PC-3 (cell line): ENCODE data around the gene DNAJC5.

Source experiments
- EZH2 ChIP-seq: fragments of 300-600 bp; sonication (generic); IDR thresholded peaks from one replicate; pipeline ENCODE4 v1.6.1; 2017; ENCODE audit warnings: antibody characterized with exemption, mild to moderate bottlenecking, low read length; ENCODE audit not compliant: unreplicated experiment
- EZH2phosphoT487 ChIP-seq: fragments of 300-600 bp; sonication (generic); IDR thresholded peaks from 2 replicates; pipeline ENCODE4 v1.6.1; 2018; ENCODE audit warnings: mild to moderate bottlenecking, antibody characterized with exemption, low read length, borderline replicate concordance
- TF ChIP-seq, protein P1 (sequence below): fragments of 300-600 bp; sonication (generic); conservative IDR thresholded peaks from 2 replicates; pipeline ENCODE4 v1.5.1; 2017; ENCODE audit warnings: antibody characterized with exemption, low read depth, mild to moderate bottlenecking, low read length

DNA sequence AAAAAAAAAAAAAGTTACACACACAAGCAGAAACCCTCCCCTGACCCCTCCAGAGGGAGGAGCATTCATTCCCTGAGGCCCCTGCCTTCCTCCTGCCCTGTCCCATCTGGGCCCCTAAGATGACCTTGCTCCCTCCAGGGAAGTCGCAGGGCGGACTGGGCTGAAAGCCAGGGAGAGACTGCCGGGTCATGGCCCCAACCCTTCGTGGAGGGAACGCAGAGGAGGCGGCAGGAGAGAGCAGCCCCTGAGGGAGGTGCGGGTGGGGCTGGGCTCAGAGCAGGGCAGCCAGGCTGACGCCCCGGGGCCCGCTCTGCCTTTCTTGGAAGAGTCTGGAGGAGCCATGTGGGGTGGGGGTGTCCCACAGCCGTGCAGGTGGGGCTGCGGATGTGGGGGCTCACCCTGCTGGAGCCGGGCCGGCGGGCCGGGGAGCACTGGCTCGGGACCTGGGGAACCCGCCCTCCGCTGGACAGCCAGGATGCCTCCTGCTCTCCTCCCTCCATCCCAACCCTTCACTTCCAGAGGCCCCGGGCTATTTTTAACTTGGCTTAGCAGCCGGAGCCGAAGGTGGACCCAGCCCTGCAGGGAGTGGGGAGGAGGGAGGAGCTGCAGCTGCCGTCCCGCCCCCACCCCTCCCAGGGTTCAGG, 48.7 kb upstream of the DNAJC5 start:
- TF ChIP-seq, protein P1, sequence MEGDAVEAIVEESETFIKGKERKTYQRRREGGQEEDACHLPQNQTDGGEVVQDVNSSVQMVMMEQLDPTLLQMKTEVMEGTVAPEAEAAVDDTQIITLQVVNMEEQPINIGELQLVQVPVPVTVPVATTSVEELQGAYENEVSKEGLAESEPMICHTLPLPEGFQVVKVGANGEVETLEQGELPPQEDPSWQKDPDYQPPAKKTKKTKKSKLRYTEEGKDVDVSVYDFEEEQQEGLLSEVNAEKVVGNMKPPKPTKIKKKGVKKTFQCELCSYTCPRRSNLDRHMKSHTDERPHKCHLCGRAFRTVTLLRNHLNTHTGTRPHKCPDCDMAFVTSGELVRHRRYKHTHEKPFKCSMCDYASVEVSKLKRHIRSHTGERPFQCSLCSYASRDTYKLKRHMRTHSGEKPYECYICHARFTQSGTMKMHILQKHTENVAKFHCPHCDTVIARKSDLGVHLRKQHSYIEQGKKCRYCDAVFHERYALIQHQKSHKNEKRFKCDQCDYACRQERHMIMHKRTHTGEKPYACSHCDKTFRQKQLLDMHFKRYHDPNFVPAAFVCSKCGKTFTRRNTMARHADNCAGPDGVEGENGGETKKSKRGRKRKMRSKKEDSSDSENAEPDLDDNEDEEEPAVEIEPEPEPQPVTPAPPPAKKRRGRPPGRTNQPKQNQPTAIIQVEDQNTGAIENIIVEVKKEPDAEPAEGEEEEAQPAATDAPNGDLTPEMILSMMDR: no peak
- TF ChIP-seq EZH2 (no peak), EZH2phosphoT487 (no peak)
